GM12873 (cell line): ENCODE measurements around the gene CCNI2.

ENCODE experiments used
- CTCF ChIP-seq: IDR thresholded peaks from 2 replicates; pipeline ENCODE4 v1.5.1; 2012; ENCODE audit warnings: low read depth, mild to moderate bottlenecking, moderate library complexity, low read length, control low read depth; ENCODE audit not compliant: insufficient read depth; ENCODE audit errors: missing control alignments

The CCNI2 gene

GRCh38 chr5:132751971-132752580 is 4.8 kb downstream of the CCNI2 start:
- TF ChIP-seq CTCF, result no peak

GRCh38 chr5:132752581-132753125 is 5.4 kb downstream of the CCNI2 start:
- no peak for TF ChIP-seq CTCF

- TF ChIP-seq CTCF, result no peak
Observed at GRCh38 chr5:132753135-132753987, 6.1 kb downstream of the CCNI2 start.

- no peak for TF ChIP-seq CTCF
Observed at GRCh38 chr5:132754111-132754510, 6.9 kb downstream of the CCNI2 start.

- peak; percentile 14 for TF ChIP-seq CTCF
Observed at GRCh38 chr5:132754947-132755346, 7.7 kb downstream of the CCNI2 start.

- no peak for TF ChIP-seq CTCF
Observed at GRCh38 chr5:132756542-132756941, 9.3 kb downstream of the CCNI2 start.

GRCh38 chr5:132758451-132758850 is 11.2 kb downstream of the CCNI2 start:
- no peak for TF ChIP-seq CTCF
